ENCODE results near the gene YPEL1.
"Not testable (repeated sequence)": the region's sequence is repeated elsewhere in the genome, so short reads cannot be mapped to it uniquely, and the experiment has no call there.

DNA sequence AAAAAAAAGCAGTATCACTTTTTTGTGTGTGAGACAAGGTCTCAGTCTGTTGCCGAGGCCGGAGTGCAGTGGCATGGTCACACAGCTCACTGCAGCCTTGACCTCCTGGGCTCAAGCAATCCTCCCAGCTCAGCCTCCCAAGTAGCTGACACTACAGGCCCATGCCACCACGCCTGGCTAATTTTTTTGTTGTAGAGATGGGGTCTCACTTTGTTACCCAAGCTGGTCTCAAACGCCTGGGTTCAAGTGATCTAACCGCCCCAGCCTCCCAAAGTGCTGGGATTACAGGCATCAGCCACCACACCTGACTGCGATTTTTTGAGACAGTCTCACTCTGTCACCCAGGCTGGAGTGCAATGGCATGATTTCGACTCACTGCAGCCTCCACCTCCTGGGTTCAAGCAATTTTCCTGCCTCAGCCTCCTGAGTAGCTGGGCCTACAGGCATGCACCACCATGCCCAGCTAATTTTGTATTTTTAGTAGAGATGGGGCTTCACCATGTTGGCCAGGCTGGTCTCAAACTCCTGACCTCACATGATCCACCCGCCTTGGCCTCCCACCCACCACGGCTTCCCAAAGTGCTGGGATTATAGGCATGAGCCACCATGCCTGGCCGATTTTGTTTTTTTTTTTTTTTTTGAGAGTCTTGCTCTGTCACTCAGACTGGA is 15.3 kb downstream of the YPEL1 start:
- TF ChIP-seq, protein P1, sequence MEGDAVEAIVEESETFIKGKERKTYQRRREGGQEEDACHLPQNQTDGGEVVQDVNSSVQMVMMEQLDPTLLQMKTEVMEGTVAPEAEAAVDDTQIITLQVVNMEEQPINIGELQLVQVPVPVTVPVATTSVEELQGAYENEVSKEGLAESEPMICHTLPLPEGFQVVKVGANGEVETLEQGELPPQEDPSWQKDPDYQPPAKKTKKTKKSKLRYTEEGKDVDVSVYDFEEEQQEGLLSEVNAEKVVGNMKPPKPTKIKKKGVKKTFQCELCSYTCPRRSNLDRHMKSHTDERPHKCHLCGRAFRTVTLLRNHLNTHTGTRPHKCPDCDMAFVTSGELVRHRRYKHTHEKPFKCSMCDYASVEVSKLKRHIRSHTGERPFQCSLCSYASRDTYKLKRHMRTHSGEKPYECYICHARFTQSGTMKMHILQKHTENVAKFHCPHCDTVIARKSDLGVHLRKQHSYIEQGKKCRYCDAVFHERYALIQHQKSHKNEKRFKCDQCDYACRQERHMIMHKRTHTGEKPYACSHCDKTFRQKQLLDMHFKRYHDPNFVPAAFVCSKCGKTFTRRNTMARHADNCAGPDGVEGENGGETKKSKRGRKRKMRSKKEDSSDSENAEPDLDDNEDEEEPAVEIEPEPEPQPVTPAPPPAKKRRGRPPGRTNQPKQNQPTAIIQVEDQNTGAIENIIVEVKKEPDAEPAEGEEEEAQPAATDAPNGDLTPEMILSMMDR (IDR thresholded peaks at IDR 0.05; ENCODE audit: low read length) = not testable (repeated sequence)
- not testable (repeated sequence) for TF ChIP-seq EZH2 (IDR thresholded peaks at IDR 0.05; ENCODE audit: borderline replicate concordance, low read length)

Measured in OCI-LY1 (cell line).